HG03095 (cell line): ENCODE data around the gene ANO2.
"Not testable (repeated sequence)": the region's sequence is repeated elsewhere in the genome, so short reads cannot be mapped to it uniquely, and the experiment has no call there.

Experiments
- ATAC-seq: cut with Tn5 transposase; IDR thresholded peaks from one replicate; pipeline ENCODE4 v1.9.1; 2021; ENCODE audit warnings: moderate library complexity; ENCODE audit not compliant: unreplicated experiment

Gene ANO2

DNA sequence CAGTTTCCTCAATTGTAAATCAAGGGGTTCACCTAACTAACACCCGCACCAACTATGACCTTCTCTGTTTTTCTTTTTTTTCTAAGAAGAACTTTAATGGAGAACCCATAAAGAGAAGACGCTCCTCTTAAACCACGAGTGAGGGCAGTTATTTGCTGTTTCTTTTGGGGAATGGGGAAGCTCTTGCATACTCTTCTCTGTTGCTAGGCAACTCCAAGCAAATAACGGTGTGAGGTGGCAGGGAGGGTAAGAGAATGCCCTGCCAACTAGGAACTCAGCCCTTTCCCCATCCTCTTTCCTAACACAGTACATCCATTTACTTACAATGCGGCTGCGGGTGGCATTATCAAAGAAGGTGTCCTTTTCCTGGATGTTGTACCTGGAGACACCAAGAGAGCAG is 114.9 kb downstream of the ANO2 start:
- ATAC-seq = no peak

GRCh38 chr12:5827591-5827990 is 117.5 kb downstream of the ANO2 start:
- no peak for ATAC-seq

- ATAC-seq = not testable (repeated sequence)
Measured at GRCh38 chr12:5825761-5826160, 119.3 kb downstream of the ANO2 start.

- not testable (repeated sequence) for ATAC-seq
Measured at GRCh38 chr12:5818877-5819276, 126.2 kb downstream of the ANO2 start.

- ATAC-seq = no peak
Measured at GRCh38 chr12:5817246-5817645, 127.8 kb downstream of the ANO2 start.

DNA sequence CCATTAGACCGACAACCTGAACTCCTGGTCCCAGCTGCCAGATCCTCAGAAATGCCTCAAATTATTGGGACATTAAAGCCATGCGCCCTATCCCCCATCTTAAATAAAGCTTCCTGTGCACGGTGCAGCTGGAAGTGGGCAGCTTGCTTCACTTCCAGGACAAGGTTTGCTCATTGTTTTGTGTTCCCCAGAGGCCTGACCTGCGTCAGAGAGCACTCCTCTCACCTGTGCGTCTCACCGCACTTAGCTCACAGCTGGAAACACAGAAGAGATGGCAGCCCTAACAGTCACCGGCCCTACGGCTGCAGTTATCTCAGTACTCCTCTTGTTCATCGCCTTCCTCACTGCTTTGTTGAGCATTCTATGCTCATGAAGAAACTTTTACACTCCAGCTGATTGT is 135.5 kb downstream of the ANO2 start:
- no peak for ATAC-seq

DNA sequence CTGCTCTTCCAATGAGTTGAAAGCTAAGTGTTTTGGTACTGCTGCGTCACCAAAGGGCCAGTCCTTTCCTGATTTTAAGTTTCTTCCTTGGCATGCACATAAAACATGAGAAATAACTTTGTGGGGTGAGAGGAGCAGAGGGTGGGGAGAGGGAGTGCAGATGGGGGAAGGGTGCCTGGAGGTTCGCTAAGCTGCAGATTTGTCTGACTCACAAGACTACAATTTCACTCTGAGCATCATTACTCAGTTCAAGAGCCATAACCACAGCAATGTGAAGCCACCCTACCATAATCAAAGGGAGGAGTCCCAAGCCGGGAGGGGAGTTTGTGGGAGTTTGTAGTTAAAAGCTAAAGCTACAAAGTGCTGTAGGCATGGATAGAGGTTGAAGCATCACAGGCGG is 136.1 kb downstream of the ANO2 start:
- ATAC-seq = no peak

DNA sequence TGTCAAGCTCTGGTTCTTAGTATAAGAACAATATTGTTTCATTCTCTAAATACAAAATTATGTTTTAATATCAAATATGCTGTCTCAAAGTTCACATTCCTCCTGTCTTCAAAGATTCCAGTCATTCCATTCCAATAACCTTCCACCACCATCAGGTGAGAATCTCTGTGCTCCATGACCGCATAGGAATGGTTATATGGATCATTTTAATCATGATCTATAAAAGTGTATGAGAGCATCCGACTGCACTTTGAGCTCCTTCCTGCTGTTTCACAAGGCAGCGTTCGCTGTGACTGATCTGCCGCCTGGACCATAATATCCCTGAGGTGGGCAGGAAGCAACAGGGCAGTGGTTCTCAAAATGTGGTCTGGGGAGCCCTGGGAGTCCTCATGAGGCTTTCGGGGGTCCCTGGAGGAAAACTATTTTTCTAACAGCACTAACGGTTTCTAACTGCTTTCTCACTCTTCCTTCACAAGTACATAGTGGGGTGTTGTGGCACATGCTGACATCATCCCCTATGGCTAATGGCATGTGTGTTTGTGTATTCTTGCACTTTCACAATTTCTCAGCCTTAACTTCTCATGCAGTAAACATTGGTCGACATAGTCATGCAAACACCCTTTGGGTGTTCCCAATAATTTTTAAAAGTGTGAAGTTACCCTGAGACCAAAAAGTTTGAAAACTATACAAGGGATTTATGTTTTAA is 137.4 kb downstream of the ANO2 start:
- no peak for ATAC-seq

DNA sequence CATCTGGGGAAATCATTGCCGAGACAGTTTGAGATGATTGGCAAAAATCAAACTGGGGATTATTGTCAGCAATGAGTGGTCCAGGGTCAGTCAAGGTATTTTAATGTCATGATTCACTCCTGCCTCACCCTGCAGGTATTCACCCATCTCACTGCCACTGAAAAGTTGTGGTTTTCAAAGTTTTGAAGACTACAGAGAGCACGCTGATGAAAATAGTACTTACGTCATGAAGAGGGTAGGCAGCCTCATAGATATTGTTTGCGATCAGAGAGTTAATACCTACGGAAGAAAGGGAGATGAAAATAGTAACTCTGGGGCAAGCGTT is 138.0 kb downstream of the ANO2 start:
- no peak for ATAC-seq

- no peak for ATAC-seq
Measured at GRCh38 chr12:5806371-5807089, 138.5 kb downstream of the ANO2 start.

- no peak for ATAC-seq
Measured at GRCh38 chr12:5803532-5803931, 141.5 kb downstream of the ANO2 start.

DNA sequence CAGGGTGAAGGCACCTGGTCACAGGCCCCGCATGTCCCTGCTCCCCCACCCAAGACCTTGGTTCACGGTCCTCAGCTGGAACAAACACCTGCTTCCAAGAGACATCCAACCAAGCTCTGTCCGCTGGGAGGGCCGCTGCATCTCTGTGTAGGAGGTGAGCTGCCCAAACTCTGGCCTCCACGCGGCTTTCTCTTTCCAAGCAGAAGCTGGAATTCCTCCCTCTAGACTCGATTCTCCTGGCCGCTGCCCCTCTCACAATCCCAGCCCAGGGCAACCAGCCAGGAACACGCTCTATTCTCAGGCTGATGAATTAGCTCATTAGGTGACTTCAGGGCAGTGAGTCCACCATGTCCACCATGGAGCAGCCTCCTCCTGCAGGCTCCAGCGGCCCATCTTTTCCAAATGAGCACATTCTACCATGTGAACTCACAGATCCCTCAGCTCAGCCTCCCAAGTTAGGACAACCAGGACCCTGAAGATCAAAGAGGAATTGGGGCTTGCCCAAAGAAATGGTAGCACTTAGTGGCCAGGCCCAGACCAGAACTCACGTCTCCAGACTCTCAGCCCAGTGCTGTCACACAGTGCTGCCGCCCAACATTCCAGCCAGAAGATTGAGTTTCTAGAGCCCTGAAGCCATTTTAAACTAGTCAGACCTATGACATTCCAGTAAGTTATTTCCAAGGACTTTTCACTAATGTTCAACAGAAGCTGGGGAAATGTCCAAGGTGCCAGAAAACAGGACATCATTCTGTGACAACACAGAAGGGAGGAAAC is 146.6 kb downstream of the ANO2 start:
- ATAC-seq = no peak

DNA sequence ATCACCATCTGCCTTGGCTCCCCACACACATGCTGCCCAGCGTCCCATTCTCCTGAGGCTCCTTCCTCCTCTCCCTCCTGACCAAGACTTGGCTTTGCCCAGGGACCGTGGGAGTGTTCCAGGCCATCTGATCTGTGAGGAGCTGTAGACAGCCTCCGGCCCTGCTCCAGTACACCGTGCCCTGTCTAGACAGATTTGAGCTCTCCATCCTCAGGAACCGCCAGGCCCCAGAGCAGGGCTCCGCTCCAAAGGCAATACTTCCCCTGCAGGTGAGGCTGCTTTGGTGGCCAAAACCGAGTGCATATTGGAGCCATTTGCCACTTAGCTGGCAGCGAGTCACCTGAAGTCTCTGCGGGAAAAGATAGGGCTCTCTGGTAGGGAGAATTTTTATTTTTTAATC is 147.4 kb downstream of the ANO2 start:
- no peak for ATAC-seq

GRCh38 chr12:5796959-5797225 is 148.2 kb downstream of the ANO2 start:
- no peak for ATAC-seq

DNA sequence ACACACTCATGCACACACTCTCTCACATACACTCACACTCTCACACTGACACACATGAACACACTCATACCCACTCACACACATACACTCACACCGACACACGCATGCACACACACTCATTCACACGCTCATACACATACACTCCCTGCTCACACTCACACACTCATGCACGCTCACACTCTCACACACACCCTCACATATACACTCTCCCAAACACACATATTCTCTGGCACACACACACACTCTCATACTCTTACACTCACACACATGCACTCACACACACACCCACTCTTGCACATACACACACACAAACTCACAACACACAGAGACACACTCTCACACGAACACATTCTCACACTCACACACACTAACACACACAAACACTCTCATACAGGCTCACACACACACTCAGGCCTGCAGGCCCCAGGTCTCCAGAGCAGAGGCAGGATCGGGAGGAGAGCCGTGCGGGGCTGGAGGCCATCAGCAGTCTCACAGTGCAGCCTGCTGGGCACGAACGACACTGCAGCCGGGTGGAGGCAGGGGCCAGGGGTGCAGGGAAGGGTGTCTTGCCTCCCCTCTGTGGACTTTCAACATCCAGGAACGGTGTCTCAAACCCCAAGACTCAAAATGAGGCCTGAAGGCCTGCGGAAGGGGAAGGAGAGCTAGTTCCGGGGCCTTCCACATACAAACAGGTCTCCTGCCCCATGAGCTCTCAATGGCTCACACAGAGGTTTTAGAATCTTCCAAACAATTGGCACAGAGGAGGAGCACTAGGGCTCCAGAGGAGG is 148.7 kb downstream of the ANO2 start:
- ATAC-seq = no peak

DNA sequence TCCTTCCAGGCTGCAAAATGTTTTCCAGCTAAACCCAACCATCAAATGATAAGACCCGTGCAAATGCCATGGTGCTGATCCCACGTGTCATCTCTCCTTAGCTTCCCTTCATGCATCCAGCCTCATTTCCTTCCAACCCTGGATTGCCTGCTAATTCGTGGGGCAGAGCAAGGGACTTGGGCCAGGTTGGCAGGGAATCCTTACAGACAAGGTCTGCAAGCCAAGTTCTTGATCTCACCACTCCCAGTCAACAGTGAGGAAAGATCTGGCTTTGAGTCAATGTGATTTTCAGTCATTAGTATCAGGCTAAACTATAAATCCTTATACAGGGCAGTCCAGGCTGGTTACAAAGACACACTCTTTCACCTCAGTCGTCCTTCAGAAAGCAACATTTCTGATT is 150.9 kb downstream of the ANO2 start:
- ATAC-seq = no peak

DNA sequence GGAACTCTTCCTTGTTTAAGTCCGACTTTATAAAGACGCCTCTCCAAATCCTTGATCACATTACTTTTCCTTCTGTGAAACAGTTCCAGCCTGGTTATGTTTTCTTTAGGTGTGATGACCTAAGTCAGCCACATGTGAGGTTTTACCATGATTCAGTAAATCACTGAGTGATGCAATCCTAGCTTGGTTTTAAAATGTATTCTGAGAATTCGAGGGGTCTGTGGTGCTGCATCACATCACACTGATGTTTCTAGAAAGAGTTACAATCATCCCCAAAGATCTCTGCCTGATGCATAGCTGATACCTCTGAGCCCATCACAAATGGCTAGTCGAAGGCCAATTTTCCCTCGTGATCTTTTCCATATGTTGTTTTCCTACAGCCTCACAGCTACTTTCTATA is 152.7 kb downstream of the ANO2 start:
- ATAC-seq = no peak

- ATAC-seq = no peak
Measured at GRCh38 chr12:5789469-5789968, 155.5 kb downstream of the ANO2 start.

DNA sequence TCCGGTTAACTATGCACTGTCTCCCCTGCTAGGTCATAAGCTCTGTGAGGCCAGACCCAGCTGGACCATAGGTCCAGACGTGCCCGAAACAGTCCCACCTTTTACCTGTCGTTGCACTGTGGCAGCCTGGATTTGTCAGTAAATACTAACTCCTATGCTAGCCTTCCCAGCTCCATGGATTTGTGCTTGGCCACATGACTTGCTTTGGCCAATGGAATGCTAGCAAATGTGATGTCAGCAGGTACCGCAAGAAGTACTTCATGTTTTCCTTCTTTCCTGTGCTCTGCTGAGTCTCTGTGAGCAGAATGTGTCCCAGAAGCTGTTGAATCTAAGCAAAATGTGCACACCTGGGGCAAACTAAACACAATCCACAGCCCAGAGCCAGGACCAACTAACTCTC is 157.2 kb downstream of the ANO2 start:
- ATAC-seq = no peak

- ATAC-seq = no peak
Measured at GRCh38 chr12:5785601-5786000, 159.5 kb downstream of the ANO2 start.

- ATAC-seq = no peak
Measured at GRCh38 chr12:5784462-5785130, 160.5 kb downstream of the ANO2 start.
